Measurements from ENCODE around the gene ELFN1. TPM values are rescaled to one million over a fixed set of nuclear protein-coding genes. Genes with fewer than 3 reads are reported as not detected.
A peak's percentile ranks its signal among the peaks of the same experiment; 100 is the strongest.

Gene ELFN1
- total RNA-seq, 1 donor, result 12.7 TPM

GRCh38 chr7:1715331-1715625 is 45.2 kb downstream of the ELFN1 start:
- no peaks in the 10 kb centered on the region for H4K20me1 ChIP-seq (ENCODE audit: insufficient read depth, low read length)
- DNase-seq (ENCODE audit: insufficient read length, low spot score, missing footprints), result peak; percentile 30
- TF ChIP-seq CTCF (IDR thresholded peaks at IDR 0.05; ENCODE audit: extremely low read depth, low read depth, low read length), result no peak
- H2AFZ ChIP-seq (ENCODE audit: low read length), result no peak overlapping the region
- H3K9me3 ChIP-seq (ENCODE audit: low read depth, low read length), result no peaks in the 10 kb centered on the region
- peaks cover 2% of the 10 kb centered on the region for H3K4me1 ChIP-seq (ENCODE audit: insufficient read depth, low read length)
- no peak overlapping the region for H3K27ac ChIP-seq (ENCODE audit: low read depth, low read length)
- H3K79me2 ChIP-seq (ENCODE audit: insufficient read depth, low read length), result no peaks in the 10 kb centered on the region
- H3K27me3 ChIP-seq (ENCODE audit: insufficient read depth, low read length), result no peaks in the 10 kb centered on the region
- H3K4me2 ChIP-seq (ENCODE audit: insufficient read depth, low read length), result no peak overlapping the region
- no peaks in the 10 kb centered on the region for H3K36me3 ChIP-seq (ENCODE audit: insufficient read depth, low read length)
- no peak overlapping the region for H3K4me3 ChIP-seq (ENCODE audit: insufficient read depth, low read length)

GRCh38 chr7:1715671-1716074 is 45.6 kb downstream of the ELFN1 start:
- Histone ChIP-seq H3K4me2 (ENCODE audit: insufficient read depth, low read length) (no peak overlapping the region), H3K36me3 (ENCODE audit: insufficient read depth, low read length) (no peaks in the 10 kb centered on the region), H3K4me1 (ENCODE audit: insufficient read depth, low read length) (peaks cover 2% of the 10 kb centered on the region), H4K20me1 (ENCODE audit: insufficient read depth, low read length) (no peaks in the 10 kb centered on the region), H3K27ac (ENCODE audit: low read depth, low read length) (no peak overlapping the region), H3K27me3 (ENCODE audit: insufficient read depth, low read length) (no peaks in the 10 kb centered on the region), H2AFZ (ENCODE audit: low read length) (no peak overlapping the region), H3K4me3 (ENCODE audit: insufficient read depth, low read length) (no peak overlapping the region), H3K79me2 (ENCODE audit: insufficient read depth, low read length) (no peaks in the 10 kb centered on the region), H3K9me3 (ENCODE audit: low read depth, low read length) (no peaks in the 10 kb centered on the region)
- no peak for TF ChIP-seq CTCF (IDR thresholded peaks at IDR 0.05; ENCODE audit: extremely low read depth, low read depth, low read length)
- DNase-seq (ENCODE audit: insufficient read length, low spot score, missing footprints), result peak; percentile 69

GRCh38 chr7:1716263-1717094 is 46.4 kb downstream of the ELFN1 start:
- no peak overlapping the region for H3K27ac ChIP-seq (ENCODE audit: low read depth, low read length)
- TF ChIP-seq CTCF (IDR thresholded peaks at IDR 0.05; ENCODE audit: extremely low read depth, low read depth, low read length), result no peak
- no peaks in the 10 kb centered on the region for H3K79me2 ChIP-seq (ENCODE audit: insufficient read depth, low read length)
- no peaks in the 10 kb centered on the region for H3K27me3 ChIP-seq (ENCODE audit: insufficient read depth, low read length)
- H3K4me2 ChIP-seq (ENCODE audit: insufficient read depth, low read length), result peak overlapping the region; percentile 13
- H3K36me3 ChIP-seq (ENCODE audit: insufficient read depth, low read length), result no peaks in the 10 kb centered on the region
- H2AFZ ChIP-seq (ENCODE audit: low read length), result no peak overlapping the region
- H3K9me3 ChIP-seq (ENCODE audit: low read depth, low read length), result no peaks in the 10 kb centered on the region
- no peaks in the 10 kb centered on the region for H4K20me1 ChIP-seq (ENCODE audit: insufficient read depth, low read length)
- no peak overlapping the region for H3K4me3 ChIP-seq (ENCODE audit: insufficient read depth, low read length)
- peak; percentile 94 for DNase-seq (ENCODE audit: insufficient read length, low spot score, missing footprints)
- H3K4me1 ChIP-seq (ENCODE audit: insufficient read depth, low read length), result peaks cover 2% of the 10 kb centered on the region

- Histone ChIP-seq H3K79me2 (ENCODE audit: insufficient read depth, low read length) (no peaks in the 10 kb centered on the region), H2AFZ (ENCODE audit: low read length) (no peak overlapping the region), H3K4me1 (ENCODE audit: insufficient read depth, low read length) (peaks cover 2% of the 10 kb centered on the region), H3K4me3 (ENCODE audit: insufficient read depth, low read length) (no peak overlapping the region), H3K27me3 (ENCODE audit: insufficient read depth, low read length) (no peaks in the 10 kb centered on the region), H3K4me2 (ENCODE audit: insufficient read depth, low read length) (peak overlapping the region; percentile 13), H3K9me3 (ENCODE audit: low read depth, low read length) (no peaks in the 10 kb centered on the region), H4K20me1 (ENCODE audit: insufficient read depth, low read length) (no peaks in the 10 kb centered on the region), H3K27ac (ENCODE audit: low read depth, low read length) (no peak overlapping the region), H3K36me3 (ENCODE audit: insufficient read depth, low read length) (no peaks in the 10 kb centered on the region)
- DNase-seq (ENCODE audit: insufficient read length, low spot score, missing footprints), result no peak
- no peak for TF ChIP-seq CTCF (IDR thresholded peaks at IDR 0.05; ENCODE audit: extremely low read depth, low read depth, low read length)
These were observed 47.0 kb downstream of the ELFN1 start for GRCh38 chr7:1717095-1717483.

Data from osteoblast (primary cell).